ENCODE data around the gene NRXN2.

The NRXN2 gene

DNA sequence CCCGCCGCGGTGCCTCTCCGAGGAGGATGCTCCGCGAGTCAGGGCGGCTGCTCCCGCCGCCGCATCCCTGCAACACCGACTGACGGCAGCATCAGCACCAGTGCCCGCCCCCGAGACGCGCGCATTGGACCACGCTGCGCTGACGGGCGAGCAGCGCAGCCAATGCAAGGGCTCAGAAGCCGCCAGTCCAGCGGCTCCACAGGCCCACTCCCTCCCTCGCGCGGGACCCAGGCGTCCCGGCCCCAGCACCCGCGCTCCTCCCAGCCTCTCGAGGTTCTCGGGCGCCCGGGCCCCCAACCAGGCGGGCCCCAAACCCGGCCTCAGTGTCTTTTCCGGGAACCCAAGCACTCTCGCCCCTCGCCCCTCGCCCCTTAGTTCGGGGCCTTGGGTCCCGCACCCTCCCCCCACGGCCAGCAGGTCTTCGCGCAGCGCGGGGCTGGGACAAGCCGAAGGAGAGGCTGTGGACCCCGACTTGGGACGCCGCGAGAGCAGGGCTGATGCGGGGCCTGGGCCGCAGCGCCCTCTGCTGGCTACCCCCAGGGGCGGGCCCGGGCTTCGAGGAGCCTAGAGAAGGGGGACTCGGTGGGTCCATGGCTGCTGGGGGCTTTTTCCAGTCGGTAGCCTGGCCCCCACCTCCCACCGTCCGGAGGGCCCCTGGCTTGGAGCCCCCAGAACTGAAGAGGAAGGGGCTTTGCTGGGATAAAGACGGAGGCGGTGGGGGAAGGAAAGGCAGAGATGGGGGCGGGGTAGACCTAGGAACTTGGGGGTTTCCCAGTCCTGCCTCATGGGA is at the start of gene NRXN2:
NRXN2 (minus strand) TSS at position 81 of the 790 bp plus-strand sequence. CDS start 9,498 bp downstream, outside the sequence.
- DNase-seq = peak; percentile 99

DNA sequence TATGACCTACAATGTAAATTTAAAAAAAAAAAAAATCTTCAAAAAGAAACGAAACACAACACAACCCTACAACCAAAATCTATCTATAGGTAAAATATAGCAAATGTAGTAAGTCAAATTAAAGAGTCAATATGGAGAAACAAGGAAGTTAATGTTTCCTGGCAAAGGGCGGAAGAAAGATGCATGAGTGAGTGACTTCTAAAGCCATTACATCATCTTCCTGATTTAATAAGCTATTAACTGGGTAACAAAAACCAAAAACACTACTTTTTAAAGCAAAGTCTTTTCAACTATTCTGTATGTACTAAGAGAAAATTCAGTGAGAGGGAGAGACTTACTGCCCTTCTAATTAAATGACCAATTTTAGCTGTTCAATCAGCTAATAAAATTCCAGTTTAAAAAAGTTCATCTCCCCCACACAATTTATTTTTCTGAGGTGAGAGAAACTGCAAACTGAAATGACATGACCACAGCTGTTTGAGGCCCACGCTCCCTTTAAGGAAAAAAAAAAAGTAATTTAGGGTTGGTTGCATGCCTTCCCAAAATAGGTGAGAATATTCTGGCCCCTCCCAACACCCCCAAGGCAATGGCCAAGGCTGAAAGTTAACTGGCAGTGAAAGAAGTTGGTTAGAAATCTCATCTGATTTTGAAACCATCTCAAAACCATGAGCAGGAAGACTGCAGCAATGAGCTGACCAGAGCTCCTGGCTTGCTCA is 49.5 kb upstream of the NRXN2 start:
- no peak for DNase-seq

DNA sequence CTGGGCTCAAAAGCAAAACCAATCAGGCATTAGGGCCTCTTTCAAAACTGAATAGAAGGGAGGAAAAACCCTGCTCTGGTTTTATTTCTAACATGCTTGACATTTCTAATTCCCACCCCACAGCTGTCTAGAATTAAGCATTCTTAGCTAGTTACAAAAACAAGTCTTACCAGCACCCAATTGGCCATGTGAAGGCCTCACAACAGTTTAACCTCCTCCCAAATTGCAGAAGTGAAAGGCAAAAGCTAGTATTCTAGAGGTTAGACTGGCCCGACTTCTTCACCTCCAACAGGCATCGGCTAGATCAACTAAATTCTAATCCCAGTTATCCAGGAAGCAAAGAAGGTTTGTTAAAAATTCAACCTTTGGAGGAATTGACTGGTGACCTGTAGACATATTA is 48.9 kb upstream of the NRXN2 start:
- DNase-seq = no peak

DNA sequence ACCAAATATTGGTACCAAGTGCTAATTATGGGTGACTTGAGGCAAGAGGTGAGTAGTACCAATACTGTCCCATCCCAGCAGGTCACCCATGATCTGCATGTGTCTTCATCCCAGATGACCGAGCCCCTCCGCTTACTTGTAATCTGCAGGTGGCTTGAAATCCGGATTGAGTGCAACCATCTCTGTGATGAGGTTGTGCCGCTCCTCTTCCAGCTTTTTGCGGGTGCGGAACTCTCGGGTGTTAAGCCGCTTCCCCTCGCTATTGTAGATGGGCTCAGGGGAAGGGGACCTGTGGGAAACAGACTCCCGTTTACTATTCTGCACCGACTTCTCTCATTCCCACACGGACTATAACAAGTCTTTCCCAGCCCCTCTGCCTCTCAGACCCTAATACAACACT is 47.1 kb upstream of the NRXN2 start:
- DNase-seq = no peak

DNA sequence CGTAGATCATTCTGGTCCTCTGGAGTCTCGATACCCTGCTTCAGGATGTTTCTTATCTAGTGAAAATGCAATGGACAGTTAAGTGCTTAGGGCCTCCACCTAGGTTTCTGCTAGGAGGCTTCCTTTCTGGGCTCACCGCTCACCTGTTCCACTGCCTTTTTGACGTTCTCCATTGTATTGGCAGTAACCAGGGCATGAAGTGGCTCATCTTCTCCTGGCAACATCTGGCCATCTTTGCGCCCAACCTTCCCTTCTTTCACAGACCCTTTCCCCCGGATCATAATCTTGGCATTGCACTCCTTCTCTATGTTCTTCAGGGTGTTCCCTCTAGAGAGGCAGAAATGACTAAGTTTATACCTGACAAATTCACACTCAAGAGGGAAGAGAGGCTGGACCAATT is 46.3 kb upstream of the NRXN2 start:
- DNase-seq = no peak

DNA sequence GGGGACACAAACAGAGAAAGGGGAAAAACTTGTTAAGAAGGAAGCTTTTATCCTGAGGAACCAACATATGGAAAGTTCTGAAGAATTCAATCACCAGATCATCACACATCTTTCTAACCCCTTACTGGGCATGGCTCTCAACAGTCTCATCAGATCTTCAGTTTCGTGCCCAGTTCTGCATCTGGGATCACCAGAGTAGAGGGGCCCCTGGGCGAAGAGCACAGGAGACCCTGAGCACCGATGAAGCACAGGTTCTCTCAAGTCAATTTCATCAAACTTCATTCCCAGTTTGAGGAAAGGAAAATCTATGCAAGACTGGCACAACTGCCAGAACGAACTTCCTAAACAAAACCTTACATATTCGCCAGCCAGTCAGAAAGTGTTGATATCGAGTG is 45.3 kb upstream of the NRXN2 start:
- DNase-seq = no peak

DNA sequence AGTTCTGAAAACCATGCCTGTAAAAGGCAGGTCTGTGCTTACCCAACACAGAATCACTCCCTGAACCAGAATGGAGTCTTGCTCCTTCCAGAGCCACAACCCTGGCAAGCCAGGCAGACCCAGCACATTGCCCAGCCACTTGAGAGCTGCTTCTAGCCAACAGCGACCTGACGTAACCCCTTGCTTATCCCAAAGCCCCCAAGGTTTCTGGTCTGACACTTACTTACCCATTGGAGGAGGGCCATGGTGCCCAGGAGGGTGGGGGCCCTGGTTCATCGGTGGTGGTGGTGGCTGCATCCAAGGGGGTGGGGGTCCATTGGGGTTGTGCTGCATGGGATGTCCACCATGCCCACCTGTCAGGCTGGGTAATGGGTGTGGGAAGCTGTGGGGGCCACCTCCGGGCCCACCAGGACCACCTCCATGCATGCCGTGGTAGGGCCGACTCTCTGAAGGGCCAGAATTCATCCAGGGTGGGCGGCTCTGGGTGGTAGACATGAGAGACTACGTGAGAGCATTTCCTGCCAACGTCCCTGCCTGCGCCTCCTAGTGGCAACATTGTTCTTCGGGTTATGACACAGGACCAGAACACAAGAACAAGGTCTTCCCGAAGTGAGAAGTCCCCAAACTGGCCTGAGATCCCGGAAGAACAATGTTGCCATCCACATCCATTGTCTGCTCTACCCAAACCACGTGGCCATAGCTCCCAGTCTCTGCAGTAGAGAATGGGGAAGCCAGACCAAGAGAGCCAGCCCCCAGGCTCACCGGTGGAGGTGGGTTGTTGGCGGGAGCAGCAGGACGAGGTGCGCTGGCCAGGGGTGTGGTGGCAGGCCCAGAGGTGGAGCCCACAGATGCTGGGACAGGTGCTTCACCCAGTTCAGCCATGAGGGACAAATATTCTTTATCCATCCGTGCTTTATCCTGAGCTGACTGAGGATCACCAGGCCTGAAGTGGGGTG is 44.6 kb upstream of the NRXN2 start:
- DNase-seq = peak; percentile 68

DNA sequence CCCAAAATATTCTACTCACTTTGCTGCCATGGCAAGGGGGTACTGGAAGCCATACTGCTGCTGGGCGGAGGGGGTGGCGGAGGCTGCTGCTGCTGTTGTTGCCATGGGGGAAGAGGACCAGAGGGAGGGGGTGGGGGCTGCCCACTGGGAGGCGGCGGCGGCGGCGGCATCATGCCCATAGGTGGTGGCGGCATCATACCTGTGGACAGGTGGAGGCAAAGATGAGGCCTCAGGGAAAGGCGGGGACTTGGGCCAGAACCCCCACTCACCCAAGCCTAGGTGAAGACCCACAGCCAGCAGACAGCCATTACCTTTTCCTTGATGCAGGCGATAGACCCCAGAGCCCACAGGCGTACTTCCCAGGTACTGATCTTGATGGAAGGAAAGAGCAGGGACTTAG is 43.9 kb upstream of the NRXN2 start:
- no peak for DNase-seq

DNA sequence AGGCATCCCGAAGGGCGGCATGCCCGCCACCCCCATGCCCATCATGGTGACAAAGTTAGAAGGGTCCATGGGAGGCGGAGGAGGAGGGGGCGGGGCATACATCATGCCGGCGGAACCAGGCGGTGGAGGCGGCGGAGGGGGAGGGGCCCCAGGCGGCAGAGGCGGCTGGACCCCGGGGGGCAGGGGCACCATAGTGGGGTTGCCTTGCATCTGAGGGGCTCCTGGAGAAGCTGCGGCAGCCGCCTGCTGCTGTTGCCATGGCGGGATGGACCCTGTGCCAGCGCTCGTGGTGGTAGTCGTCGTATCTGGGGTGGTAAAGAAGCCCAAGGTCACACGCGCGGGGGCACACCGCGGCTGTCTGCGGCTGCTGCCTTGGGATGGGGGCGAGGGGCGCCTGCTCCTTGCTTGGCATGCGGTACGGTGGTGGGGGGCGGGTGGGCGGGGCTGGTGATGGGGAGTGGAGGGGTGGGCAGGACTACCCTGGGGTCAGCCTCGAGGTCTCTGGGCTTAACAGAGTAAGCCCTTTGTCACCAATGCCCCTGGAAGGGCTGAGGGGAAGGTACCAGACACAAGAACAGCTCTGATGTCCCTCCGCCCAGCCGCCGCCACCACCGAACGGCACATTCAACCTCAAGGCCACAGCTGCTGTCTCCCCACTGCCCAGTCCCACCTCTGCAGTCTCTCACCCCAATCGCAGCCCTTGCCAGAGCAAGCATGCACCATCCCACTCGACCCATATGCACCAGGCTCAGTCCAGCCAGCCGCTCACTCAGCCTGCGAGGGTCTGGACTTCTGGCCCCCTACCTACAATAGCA is 43.1 kb upstream of the NRXN2 start:
- DNase-seq = no peak

DNA sequence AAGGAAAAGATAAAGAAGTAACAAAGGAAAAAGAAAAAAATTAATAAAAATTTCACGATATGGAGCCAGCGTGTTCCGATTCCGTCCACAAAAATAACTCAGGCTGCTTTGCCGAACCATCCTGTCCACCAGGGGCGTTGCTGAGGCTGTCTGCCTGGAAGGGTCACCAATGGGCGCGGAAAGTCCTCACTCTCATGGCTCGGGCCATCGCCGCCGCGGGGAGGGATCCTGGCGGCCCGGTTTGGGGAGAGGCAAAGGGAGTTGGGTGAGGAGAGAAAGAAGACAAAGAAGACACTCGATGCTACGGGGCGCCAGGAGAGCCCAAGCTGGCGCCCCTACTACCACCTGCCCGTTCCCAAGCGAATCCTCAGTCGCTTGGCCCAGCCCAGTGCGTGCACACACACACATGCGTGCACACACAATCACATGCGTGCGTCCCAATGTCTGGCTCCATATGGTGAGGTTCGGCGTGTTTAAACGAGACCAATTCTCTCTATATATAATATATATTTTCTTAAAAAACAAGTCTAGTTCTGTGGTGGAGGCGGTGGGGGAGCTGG is 42.4 kb upstream of the NRXN2 start:
- DNase-seq = peak; percentile 32

DNA sequence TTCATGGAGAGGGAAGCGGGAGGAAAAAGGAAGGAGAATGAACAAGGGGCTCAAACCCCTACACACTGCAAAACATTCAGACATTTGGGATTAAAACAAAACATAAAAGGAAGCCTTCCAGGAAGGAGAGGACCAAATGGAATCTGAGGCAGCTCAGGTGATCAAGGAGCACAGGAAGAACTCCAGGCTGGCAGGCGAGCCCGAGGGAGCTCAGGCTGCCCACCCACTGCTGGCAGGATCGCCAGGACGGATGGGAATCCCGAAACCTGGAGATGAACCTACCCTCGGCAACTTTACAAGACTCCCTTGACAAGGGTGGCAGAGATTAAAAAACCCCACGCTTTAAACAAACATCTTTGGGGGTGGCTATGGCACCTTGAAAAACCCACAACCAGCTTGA is 41.8 kb upstream of the NRXN2 start:
- no peak for DNase-seq

DNA sequence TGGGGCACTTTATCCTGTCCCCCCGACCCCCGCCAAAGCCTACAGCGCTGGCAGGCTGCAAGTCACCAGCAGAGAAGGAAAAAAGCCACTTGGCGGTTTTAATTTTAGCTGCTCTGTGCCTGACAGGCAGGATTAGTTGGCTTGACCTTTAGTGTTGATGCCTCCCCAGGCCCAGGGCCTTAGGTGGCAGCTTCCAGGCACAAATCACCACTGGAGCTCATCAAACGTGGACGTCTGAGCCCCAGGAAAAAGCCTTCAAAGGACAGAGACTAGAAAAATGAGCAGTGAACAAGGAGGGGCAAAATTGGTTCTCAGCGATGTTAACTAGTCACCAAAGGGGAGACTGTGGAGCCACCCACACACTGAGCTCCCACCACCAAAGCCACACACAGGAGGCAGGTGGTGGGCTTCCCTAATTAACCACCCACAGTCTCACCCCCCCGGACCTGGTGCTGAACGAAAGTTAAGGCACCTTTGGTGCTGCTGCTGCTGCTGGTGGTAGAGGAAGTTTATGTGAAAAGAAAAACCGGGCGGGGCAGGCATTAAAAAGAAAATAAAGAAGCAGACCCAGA is 41.1 kb upstream of the NRXN2 start:
- DNase-seq = no peak

DNA sequence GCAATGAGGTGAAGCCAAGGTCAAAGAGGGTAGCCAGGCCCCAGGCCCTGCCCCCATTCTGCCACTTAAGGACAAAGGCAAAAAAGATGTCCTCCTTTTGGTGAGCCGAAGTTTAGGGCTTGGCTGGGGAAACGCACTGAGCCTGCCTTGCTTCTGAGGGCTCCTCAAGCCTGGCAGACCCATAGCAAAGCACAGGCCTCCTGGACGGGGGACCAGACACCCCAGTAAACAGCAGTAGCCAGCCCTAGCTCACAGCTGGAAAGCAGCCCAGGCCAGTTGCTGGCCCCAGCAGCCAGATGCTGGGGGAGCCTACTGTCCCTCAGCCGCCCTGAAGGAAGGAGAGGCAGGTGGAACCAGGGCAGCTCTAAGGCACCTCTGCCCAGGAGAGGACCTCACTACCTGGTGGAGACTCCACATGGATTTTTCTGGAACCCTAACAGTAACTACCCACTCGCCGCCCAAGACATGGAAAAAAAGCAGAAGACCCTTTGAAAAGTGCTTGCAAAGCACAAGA is 40.6 kb upstream of the NRXN2 start:
- no peak for DNase-seq

DNA sequence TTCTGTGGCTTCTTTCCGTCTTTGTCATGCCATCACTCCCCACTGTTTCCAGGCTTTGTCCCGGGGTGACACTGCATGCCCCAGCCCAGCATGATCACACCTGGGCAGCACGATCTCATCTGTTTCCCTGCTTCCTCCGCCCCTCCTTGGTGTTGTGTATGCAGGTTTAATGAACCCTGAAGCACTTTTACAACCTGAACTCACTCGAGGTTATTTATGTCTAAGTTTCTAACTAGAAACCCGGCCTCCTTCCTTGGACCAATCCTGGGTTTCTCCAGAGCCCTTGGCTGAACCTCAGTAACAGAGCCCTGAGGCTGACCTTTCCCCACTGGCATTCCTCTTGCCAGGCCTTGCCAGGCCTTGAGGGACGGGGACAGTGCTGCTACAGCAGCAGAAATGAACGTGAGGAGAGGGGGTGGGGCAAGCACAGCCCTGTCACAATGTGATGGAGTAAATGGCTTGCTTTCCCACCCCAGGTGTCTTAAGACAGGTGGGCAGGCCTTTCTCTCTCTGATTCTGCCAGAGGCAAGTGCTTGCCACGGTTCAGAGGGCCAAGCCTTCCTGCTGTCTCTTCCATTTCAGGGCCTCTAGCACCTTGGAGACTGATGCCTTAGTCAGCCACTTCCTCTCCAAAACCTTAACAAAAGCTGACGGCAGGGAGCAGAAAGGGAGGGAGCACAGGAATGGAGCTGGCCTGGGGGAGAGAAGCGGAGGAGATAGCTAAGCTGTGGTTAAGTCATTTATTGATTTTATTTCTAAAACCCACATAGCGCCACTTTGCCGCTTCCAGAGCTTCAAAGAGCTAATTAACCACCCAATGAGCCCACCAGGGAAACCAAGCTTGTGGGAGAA is 39.9 kb upstream of the NRXN2 start:
- DNase-seq = no peak

DNA sequence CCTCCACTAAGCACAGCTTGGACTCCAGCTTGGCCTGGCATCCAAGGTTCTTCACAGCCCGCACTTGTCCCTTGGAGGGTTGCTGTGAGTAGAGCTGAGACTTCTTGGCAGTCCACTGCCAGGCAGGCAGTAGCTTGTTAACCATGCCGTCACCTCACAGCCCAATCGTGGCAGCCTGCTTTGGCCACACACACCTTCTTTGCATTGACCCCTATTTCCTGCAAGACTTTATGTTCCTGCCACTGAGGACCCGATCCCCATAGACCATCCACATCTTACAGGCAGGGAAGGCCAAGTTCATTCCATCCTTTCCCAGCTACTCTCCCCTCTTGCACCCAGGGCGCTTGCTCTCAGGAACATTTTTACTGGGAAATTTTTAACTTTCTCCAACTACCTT is 39.3 kb upstream of the NRXN2 start:
- peak; percentile 43 for DNase-seq

DNA sequence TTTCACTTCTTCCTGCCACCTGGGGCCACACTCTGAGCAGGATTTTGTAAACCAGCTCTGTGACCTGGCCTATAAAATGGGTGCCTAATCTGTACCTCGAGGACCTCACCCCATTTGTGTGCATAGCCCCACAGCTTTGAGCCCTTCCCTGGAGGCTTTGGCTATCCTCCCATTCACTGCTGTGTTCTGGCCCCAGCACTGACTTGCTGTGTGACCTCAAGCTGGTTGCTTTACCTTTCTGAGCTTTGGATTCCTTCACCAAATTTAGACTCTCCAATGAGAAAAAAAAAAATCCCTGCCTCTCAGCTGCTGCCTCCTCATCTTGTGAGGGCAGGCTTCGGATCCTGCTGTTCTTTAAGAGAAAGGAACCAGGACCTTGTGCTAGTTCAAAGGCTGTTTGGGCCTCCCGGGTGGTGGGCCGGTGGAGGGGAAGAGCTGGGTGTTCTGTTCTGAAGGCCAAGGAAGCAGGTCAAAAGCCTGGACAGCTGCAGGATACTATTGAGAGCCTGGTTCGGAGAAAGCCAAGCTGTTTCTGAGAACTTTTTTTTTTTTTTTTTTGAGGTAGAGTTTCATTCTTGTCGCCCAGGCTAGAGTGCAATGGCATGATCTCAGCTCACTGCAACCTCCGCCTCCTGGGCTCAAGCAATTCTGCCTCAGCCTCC is 37.9 kb upstream of the NRXN2 start:
- no peak for DNase-seq

DNA sequence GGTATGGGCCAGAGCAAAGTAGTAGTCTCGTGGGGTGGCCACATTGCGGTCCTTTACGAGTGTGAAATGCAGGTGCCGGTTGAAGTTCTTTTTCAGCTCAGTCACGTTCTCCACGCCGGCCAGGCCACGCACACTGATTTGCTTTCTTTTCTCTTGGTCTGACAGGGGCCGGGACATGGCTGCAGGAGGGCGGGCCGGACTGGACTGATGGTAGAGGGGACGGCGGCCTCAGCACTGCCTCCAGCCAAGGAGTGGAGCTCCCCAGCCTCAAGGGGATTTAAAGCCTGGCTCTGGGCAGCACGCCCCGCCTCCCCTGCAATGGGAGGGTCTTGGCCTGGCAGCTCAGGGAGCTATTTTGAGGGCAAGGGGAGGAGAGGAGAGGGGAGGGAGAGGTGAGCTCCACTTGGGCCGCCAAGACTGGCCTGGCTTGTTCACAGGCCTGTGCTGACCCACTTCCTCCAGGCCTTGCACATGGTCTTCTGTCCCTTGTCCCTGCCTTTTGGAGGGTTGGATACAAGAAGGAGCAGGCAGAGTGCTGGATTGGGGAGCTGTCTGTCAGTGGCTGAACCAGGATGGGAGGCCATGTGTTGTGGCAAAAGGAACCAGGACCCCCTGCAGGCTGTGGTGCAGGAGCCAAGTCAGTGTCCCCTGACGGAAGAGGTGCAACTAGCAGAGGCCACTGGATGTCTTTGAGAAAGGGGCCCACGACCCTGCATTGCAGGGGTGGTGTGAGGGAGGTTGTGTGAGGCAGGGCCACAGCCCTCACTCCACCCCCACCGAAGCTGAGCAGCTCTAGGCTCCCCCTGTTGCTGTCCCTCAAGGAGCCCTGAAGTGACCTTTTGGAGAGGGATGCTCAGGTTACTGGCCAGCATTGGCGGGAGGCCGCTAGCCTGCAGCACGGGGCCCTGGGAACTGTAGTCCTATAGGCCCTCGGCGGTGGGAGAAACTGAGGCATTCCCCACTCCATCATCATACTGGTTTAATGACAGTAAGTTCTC is 37.0 kb upstream of the NRXN2 start, which contains the start of gene PYGM:
PYGM (minus strand) TSS at position 253 of the 998 bp plus-strand sequence; CDS start at position 177, 76 bp downstream.
- DNase-seq = no peak

DNA sequence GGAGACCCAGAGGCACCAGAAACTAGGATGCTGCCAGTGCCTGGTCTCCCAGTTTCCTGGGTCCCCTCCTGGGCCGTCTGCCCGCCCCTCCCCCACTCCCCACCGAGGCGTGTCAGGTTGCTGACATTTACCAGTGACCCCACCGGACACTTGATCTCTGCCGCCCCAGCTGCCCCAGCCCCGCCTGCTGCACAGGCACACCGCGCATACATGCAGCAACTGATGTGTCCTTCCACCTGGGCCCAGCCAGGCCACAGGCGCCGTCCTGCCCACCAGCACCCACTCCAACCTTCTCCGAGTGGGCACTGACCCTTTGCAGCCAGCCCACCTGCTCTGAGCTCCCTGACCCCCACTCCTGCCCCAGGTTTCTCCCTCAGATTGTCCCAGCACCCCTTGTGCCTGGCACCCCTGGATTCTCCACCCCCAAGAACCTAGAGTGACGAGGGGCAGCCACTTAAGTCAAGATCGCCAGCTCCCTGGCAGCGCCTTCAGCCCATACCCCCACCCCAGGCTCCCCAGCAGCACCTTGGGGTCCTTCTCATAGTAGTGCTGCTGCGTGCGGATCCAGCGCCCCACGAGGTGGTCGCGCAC is 36.2 kb upstream of the NRXN2 start:
- no peak for DNase-seq
